Measurements from ENCODE around the gene ZNF215. TPM values are rescaled to one million over a fixed set of nuclear protein-coding genes. Genes with fewer than 3 reads are reported as not detected.

The ZNF215 gene
- total RNA-seq, 1 experiment from 2014 or later, result 4.5 TPM

GRCh38 chr11:6889835-6890234 is 36.4 kb upstream of the ZNF215 start:
- Histone ChIP-seq H3K4me2 (ENCODE audit: low read length) (no peak overlapping the region), H3K4me1 (ENCODE audit: insufficient read depth, low read length) (no peaks in the 10 kb centered on the region), H3K27ac (ENCODE audit: low read length) (no peak overlapping the region), H3K4me3 (ENCODE audit: low read length) (no peak overlapping the region), H3F3A (ENCODE audit: low read length, unreplicated experiment) (no peaks in the 10 kb centered on the region), H3K79me2 (ENCODE audit: low read length) (no peaks in the 10 kb centered on the region), H2AFZ (ENCODE audit: low read length) (no peak overlapping the region), H3K27me3 (ENCODE audit: low read length) (no peaks in the 10 kb centered on the region), H3K9me3 (ENCODE audit: low read length) (no peaks in the 10 kb centered on the region), H3K9me2 (replicated peaks; ENCODE audit: low read length) (no peaks in the 10 kb centered on the region), H4K20me1 (ENCODE audit: low read length) (no peaks in the 10 kb centered on the region), H3K36me3 (ENCODE audit: low read depth, low read length) (no peaks in the 10 kb centered on the region), H3K9ac (ENCODE audit: low read length) (no peak overlapping the region)
- no peak for TF ChIP-seq CTCF (conservative IDR thresholded peaks at IDR 0.05; ENCODE audit: low read depth, low read length)
- no peak for TF ChIP-seq EZH2 (IDR thresholded peaks at IDR 0.05; ENCODE audit: low read length, unreplicated experiment)
- no peak for TF ChIP-seq EZH2phosphoT487 (IDR thresholded peaks at IDR 0.05; ENCODE audit: borderline replicate concordance, low read length)
- DNase-seq (no peak), ATAC-seq (no peak)
- ChIA-PET POLR2A (ENCODE audit: unreplicated experiment) (no interaction called here), CTCF (no interaction called here)
- BruUV-seq (replicated peaks), result no TSS peak
- intact Hi-C loops (cut with micrococcal nuclease), result no loop called here

GRCh38 chr11:6892400-6892799 is 33.8 kb upstream of the ZNF215 start, which contains the start of gene OR2D2:
Gene OR2D2, minus strand, starts transcription at chr11:6892500. Its CDS starts 0 bp downstream, at chr11:6892500.
- Histone ChIP-seq H3K9ac (ENCODE audit: low read length) (no peak within 1 kb of the TSS), H2AFZ (ENCODE audit: low read length) (no peak within 1 kb of the TSS), H3F3A (ENCODE audit: low read length, unreplicated experiment) (no peaks in the 10 kb centered on the region), H3K36me3 (ENCODE audit: low read depth, low read length) (no peaks in the 10 kb centered on the region), H3K27me3 (ENCODE audit: low read length) (no peaks in the 10 kb centered on the region), H3K79me2 (ENCODE audit: low read length) (no peaks in the 10 kb centered on the region), H3K4me3 (ENCODE audit: low read length) (no peak within 1 kb of the TSS), H3K9me2 (replicated peaks; ENCODE audit: low read length) (no peaks in the 10 kb centered on the region), H3K4me2 (ENCODE audit: low read length) (no peak within 1 kb of the TSS), H3K4me1 (ENCODE audit: insufficient read depth, low read length) (no peaks in the 10 kb centered on the region), H3K27ac (ENCODE audit: low read length) (no peak within 1 kb of the TSS), H3K9me3 (ENCODE audit: low read length) (no peaks in the 10 kb centered on the region), H4K20me1 (ENCODE audit: low read length) (no peaks in the 10 kb centered on the region)
- no peak for ATAC-seq
- TF ChIP-seq EZH2phosphoT487 (IDR thresholded peaks at IDR 0.05; ENCODE audit: borderline replicate concordance, low read length) (no peak), CTCF (conservative IDR thresholded peaks at IDR 0.05; ENCODE audit: low read depth, low read length) (no peak), EZH2 (IDR thresholded peaks at IDR 0.05; ENCODE audit: low read length, unreplicated experiment) (no peak)
- no TSS peak for BruUV-seq (replicated peaks)
- DNase-seq, result no peak
- POLR2A ChIA-PET (ENCODE audit: unreplicated experiment), result no interaction called here
- intact Hi-C loops (cut with micrococcal nuclease), result no loop called here
- CTCF ChIA-PET, result no interaction called here

GRCh38 chr11:6894097-6894496 is 32.1 kb upstream of the ZNF215 start:
- TF ChIP-seq EZH2 (IDR thresholded peaks at IDR 0.05; ENCODE audit: low read length, unreplicated experiment), result no peak
- TF ChIP-seq CTCF (conservative IDR thresholded peaks at IDR 0.05; ENCODE audit: low read depth, low read length), result no peak
- TF ChIP-seq EZH2phosphoT487 (IDR thresholded peaks at IDR 0.05; ENCODE audit: borderline replicate concordance, low read length), result no peak
- CTCF ChIA-PET, result no interaction called here

More at GRCh38 chr11:6894097-6894496, 32.1 kb upstream of the ZNF215 start:
- Histone ChIP-seq H2AFZ (ENCODE audit: low read length) (no peak overlapping the region), H4K20me1 (ENCODE audit: low read length) (no peaks in the 10 kb centered on the region), H3K9me2 (replicated peaks; ENCODE audit: low read length) (no peaks in the 10 kb centered on the region), H3K9me3 (ENCODE audit: low read length) (no peaks in the 10 kb centered on the region), H3K9ac (ENCODE audit: low read length) (no peak overlapping the region), H3K79me2 (ENCODE audit: low read length) (no peaks in the 10 kb centered on the region), H3K27me3 (ENCODE audit: low read length) (peaks cover 7% of the 10 kb centered on the region; the same call in 1 of the 2 replicates), H3F3A (ENCODE audit: low read length, unreplicated experiment) (no peaks in the 10 kb centered on the region), H3K4me1 (ENCODE audit: insufficient read depth, low read length) (no peaks in the 10 kb centered on the region), H3K4me3 (ENCODE audit: low read length) (no peak overlapping the region), H3K36me3 (ENCODE audit: low read depth, low read length) (no peaks in the 10 kb centered on the region), H3K4me2 (ENCODE audit: low read length) (no peak overlapping the region), H3K27ac (ENCODE audit: low read length) (no peak overlapping the region)
- POLR2A ChIA-PET (ENCODE audit: unreplicated experiment), result no interaction called here
- no TSS peak for BruUV-seq (replicated peaks)
- intact Hi-C loops (cut with micrococcal nuclease), result no loop called here
- DNase-seq, result peak; percentile 1
- ATAC-seq, result no peak

Data from PC-3 (cell line).